BJ (cell line): ENCODE measurements around the gene MTHFD1L. TPM values are rescaled to one million over a fixed set of nuclear protein-coding genes. Genes with fewer than 3 reads are reported as not detected.

Experiments used
- CTCF ChIA-PET: fragments of 350-600 bp; formaldehyde crosslinking; extraction: SDS; loops from one replicate; lab custom pipeline; 2021; ENCODE audit warnings: antibody characterized with exemption, inconsistent platforms; lab: Yijun Ruan, JAX
- POLR2A ChIA-PET: fragments of 300-600 bp; sonication (Branson Sonifier 250); formaldehyde crosslinking; extraction: SDS; loops from one replicate; lab custom pipeline; 2021; ENCODE audit warnings: antibody characterized with exemption; lab: Charles Lee
- DNase-seq: peaks from one replicate; pipeline ENCODE4 v3.0.0-alpha.2; 2011; ENCODE audit warnings: low read depth
- H3K27me3 ChIP-seq: 2 replicates; pipeline ENCODE4 v1.6.0; 2011; ENCODE audit warnings: low read length; ENCODE audit not compliant: control insufficient read depth, insufficient read depth
- H3K36me3 ChIP-seq: 2 replicates; pipeline ENCODE4 v1.5.1; 2011; ENCODE audit warnings: low read length; ENCODE audit not compliant: control insufficient read depth, insufficient read depth
- H3K4me3 ChIP-seq: 2 replicates; pipeline ENCODE4 v1.5.1; 2011; ENCODE audit warnings: low read depth, mild to moderate bottlenecking, control low read depth, low read length
- polyA plus RNA-seq: library from polyadenylated mRNA; depleted of rRNA; stranded (reverse); fragments of >200 nt; gene quantifications from 2 replicates; pipeline ENCODE4 v1.2.3, GENCODE V29; 2011
- TF ChIP-seq, protein P1 (sequence below): IDR thresholded peaks from 2 replicates; pipeline ENCODE4 v1.5.1; 2011; ENCODE audit warnings: low read depth, mild to moderate bottlenecking, control low read depth, inconsistent platforms, low read length, moderate library complexity; ENCODE audit not compliant: insufficient read depth

The MTHFD1L gene
- polyA plus RNA-seq, 1 experiment: 58.9 TPM

DNA sequence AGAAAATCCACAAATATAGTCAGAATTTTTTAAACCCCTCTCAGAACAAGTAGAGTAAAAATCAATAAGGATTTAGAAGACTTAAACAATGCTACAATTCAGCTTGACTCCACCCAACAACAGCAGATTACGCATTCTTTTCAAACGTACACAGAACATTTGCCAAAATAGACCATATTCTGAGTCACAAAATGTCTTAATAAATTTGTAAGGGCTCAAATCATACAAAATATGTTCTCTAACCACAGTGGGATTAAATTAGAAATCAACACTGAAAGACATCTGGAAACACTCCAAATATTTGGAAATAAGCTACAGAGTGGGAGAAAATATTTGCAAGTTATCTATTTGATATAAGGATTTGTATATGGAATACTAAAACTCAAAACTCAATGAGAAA is 210.0 kb downstream of the MTHFD1L start:
- no peaks in the 10 kb centered on the region for H3K27me3 ChIP-seq
- no peak for DNase-seq
- ChIA-PET POLR2A (no interaction called here), CTCF (no interaction called here)
- H3K4me3 ChIP-seq: no peak overlapping the region
- TF ChIP-seq, protein P1, sequence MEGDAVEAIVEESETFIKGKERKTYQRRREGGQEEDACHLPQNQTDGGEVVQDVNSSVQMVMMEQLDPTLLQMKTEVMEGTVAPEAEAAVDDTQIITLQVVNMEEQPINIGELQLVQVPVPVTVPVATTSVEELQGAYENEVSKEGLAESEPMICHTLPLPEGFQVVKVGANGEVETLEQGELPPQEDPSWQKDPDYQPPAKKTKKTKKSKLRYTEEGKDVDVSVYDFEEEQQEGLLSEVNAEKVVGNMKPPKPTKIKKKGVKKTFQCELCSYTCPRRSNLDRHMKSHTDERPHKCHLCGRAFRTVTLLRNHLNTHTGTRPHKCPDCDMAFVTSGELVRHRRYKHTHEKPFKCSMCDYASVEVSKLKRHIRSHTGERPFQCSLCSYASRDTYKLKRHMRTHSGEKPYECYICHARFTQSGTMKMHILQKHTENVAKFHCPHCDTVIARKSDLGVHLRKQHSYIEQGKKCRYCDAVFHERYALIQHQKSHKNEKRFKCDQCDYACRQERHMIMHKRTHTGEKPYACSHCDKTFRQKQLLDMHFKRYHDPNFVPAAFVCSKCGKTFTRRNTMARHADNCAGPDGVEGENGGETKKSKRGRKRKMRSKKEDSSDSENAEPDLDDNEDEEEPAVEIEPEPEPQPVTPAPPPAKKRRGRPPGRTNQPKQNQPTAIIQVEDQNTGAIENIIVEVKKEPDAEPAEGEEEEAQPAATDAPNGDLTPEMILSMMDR: no peak
- 0 out of 2 replicates have a peak, but pooled peaks cover 2% of the 10 kb centered on the region for H3K36me3 ChIP-seq

DNA sequence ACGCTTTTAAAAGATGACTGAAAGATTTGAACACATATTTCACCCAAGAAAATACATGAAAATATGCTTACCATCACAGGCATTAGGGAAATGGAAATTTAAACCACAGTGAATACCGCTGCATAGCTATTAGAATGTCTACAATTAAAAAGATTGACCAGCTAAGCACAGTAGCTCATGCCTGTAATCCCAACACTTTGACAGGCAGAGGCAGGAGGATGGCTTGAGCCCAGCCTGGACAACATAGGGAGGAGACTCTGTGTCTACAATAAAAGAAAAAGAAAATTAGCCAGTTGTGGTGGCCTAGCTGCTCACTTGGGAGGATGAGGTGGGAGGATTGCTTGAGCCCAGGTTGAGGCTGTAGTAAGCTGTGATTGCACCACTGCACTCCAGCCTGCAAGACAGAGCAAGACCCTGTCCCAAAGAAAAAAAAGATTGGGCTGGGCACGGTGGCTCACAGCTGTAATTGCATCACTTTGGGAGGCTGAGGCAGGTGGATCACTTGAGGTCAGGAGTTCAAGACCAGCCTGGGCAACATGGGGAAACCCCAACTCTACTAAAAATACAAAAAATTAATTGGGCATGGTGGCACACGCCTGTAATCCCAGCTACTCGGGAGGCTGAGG is 210.5 kb downstream of the MTHFD1L start:
- TF ChIP-seq, protein P1: no peak
- ChIA-PET POLR2A (no interaction called here), CTCF (no interaction called here)
- Histone ChIP-seq H3K36me3 (0 out of 2 replicates have a peak, but pooled peaks cover 2% of the 10 kb centered on the region), H3K4me3 (no peak overlapping the region), H3K27me3 (no peaks in the 10 kb centered on the region)
- no peak for DNase-seq

DNA sequence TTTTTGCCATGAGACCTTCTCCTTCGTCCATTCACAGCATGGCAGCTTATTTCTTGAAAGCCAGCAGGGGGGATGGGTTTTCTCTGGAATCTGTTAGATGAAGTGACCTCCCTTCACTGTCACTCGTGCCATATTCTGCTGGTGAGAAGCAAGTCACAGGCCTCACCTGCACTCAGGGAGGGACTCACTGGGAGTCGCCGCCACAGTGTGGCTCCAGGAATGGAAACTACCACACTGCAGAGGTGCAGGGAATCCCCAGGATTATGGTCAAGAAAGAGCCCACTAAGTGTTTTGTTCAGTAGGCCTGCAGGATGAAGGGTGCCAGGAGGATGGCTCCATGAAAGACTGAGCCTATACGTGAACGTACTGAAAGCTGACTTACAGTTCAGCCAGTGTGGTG is 213.2 kb downstream of the MTHFD1L start:
- TF ChIP-seq, protein P1: no peak
- POLR2A ChIA-PET: no interaction called here
- CTCF ChIA-PET: interaction anchor here (1.0 to 1.7 kb wide), 2 partner anchors 18 to 64 kb away, joined by 3 to 4 read pairs; no protein-coding TSS in a partner anchor

DNA sequence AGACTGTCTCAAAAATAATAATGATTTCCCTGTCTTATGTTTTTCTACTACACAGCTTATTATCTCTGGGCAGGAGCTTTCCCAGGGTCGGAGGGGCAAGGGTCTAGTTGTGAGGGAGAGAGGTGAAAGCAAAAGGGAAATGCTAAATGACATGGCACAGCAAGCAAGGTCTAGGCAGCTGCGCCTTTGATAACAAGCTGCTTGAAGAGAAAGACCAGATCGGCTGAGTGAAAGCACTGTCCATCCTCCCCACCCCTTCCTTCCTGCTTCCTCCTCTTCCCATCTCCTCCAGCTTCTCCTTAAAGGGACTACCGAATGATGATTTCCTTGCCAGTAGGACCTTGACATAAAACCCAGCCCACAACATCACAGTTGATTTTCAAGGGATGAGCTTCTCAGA is 216.2 kb downstream of the MTHFD1L start:
- H3K36me3 ChIP-seq: 0 out of 2 replicates have a peak, but pooled peaks cover 4% of the 10 kb centered on the region
- H3K27me3 ChIP-seq: no peaks in the 10 kb centered on the region
- TF ChIP-seq, protein P1: no peak
- POLR2A ChIA-PET: interaction anchor here (0.7 kb wide), 1 partner anchor 69 kb away, joined by 4 read pairs; no protein-coding TSS in a partner anchor
- DNase-seq: no peak
- H3K4me3 ChIP-seq: no peak overlapping the region
- CTCF ChIA-PET: no interaction called here

More for the DNA sequence above, 213.2 kb downstream of the MTHFD1L start:
- Histone ChIP-seq H3K4me3 (no peak overlapping the region), H3K27me3 (no peaks in the 10 kb centered on the region), H3K36me3 (0 out of 2 replicates have a peak, but pooled peaks cover 2% of the 10 kb centered on the region)
- no peak for DNase-seq

DNA sequence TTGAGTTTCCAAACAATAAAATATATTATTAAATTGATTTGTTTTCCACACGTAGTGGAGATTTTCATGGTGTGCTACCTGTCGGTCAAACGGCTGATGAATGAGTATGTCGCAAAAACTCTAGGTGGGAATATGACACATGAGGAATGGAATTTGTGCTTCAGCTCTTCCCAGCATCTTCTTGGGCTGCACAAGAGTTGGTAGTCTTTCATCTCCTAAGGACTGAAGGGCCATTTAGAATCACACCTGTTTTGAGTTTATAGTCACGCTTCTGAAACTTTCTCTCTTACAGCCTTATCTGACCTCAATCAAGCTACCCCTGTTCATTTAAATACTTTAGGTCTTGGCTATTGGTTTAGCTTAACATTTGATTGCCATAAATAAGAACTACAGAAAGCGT is 216.6 kb downstream of the MTHFD1L start:
- CTCF ChIA-PET: no interaction called here
- POLR2A ChIA-PET: interaction anchor here (0.7 kb wide), 1 partner anchor 70 kb away, joined by 4 read pairs; no protein-coding TSS in a partner anchor
- 0 out of 2 replicates have a peak, but pooled peaks cover 4% of the 10 kb centered on the region for H3K36me3 ChIP-seq
- TF ChIP-seq, protein P1: no peak
- no peaks in the 10 kb centered on the region for H3K27me3 ChIP-seq
- no peak for DNase-seq
- H3K4me3 ChIP-seq: no peak overlapping the region
